ENCODE data around the gene HHATL. TPM values are rescaled to one million over a fixed set of nuclear protein-coding genes. Genes with fewer than 3 reads are reported as not detected.

The HHATL gene
- total RNA-seq, 1 experiment from 2014 or later, result not detected

GRCh38 chr3:42733501-42734262 lies 31.1 kb upstream of the HHATL start:
- ChIA-PET POLR2A (no interaction called here), CTCF (no interaction called here)
- Histone ChIP-seq H3K9me3 (ENCODE audit: control insufficient read depth, insufficient read depth, low read depth, low read length) (no peaks in the 10 kb centered on the region), H3K4me1 (ENCODE audit: control insufficient read depth, insufficient read depth, low read length) (no peaks in the 10 kb centered on the region), H3K27ac (ENCODE audit: low read length) (no peak overlapping the region), H3K36me3 (ENCODE audit: control insufficient read depth, insufficient read depth, low read length) (no peaks in the 10 kb centered on the region), H3K27me3 (ENCODE audit: control insufficient read depth, insufficient read depth, low read length) (no peaks in the 10 kb centered on the region), H3K4me3 (ENCODE audit: low read depth in 2 of 2, low read length in 2 of 2) (no peak overlapping the region)
- intact Hi-C loops (cut with micrococcal nuclease; ENCODE audit: unreplicated experiment), result no loop called here
- in situ Hi-C loops (cut with HindIII; ENCODE audit: low pct_unique_long_range_greater_than_20kb, low sequenced_read_pairs), result no loop called here
- no peak for ATAC-seq
- TF ChIP-seq POLR2AphosphoS5 (IDR thresholded peaks at IDR 0.05; ENCODE audit: low read depth, low read length) (no peak), SIN3A (IDR thresholded peaks at IDR 0.05; ENCODE audit: borderline replicate concordance, insufficient read depth, low read depth, low read length) (no peak), TCF7L2 (IDR thresholded peaks at IDR 0.05; ENCODE audit: low read depth, low read length) (no peak), CTCF (IDR thresholded peaks at IDR 0.05) (no peak), REST (IDR thresholded peaks at IDR 0.05; ENCODE audit: insufficient read depth in 1 of 2, low read depth in 2 of 2, low read length in 1 of 2) (no peak)
- DNase-seq (ENCODE audit: low read depth, low spot score), result no peak
- BruUV-seq (replicated peaks), result no TSS peak

GRCh38 chr3:42732829-42733459 lies 30.3 kb upstream of the HHATL start:
- no peak overlapping the region for H3K27ac ChIP-seq (ENCODE audit: low read length)
- no peaks in the 10 kb centered on the region for H3K36me3 ChIP-seq (ENCODE audit: control insufficient read depth, insufficient read depth, low read length)
- BruUV-seq (replicated peaks), result no TSS peak
- TF ChIP-seq TCF7L2 (IDR thresholded peaks at IDR 0.05; ENCODE audit: low read depth, low read length), result no peak
- no peaks in the 10 kb centered on the region for H3K9me3 ChIP-seq (ENCODE audit: control insufficient read depth, insufficient read depth, low read depth, low read length)
- POLR2A ChIA-PET, result no interaction called here
- H3K4me3 ChIP-seq (ENCODE audit: low read depth in 2 of 2, low read length in 2 of 2), result no peak overlapping the region
- H3K4me1 ChIP-seq (ENCODE audit: control insufficient read depth, insufficient read depth, low read length), result no peaks in the 10 kb centered on the region
- intact Hi-C loops (cut with micrococcal nuclease; ENCODE audit: unreplicated experiment) (no loop called here), in situ Hi-C loops (cut with HindIII; ENCODE audit: low pct_unique_long_range_greater_than_20kb, low sequenced_read_pairs) (no loop called here)
- H3K27me3 ChIP-seq (ENCODE audit: control insufficient read depth, insufficient read depth, low read length), result no peaks in the 10 kb centered on the region
- no peak for DNase-seq (ENCODE audit: low read depth, low spot score)
- ATAC-seq, result no peak
- CTCF ChIA-PET, result no interaction called here

GRCh38 chr3:42732196-42732828 lies 29.7 kb upstream of the HHATL start:
- in situ Hi-C loops (cut with HindIII; ENCODE audit: low pct_unique_long_range_greater_than_20kb, low sequenced_read_pairs), result no loop called here
- H3K4me1 ChIP-seq (ENCODE audit: control insufficient read depth, insufficient read depth, low read length), result no peaks in the 10 kb centered on the region
- POLR2A ChIA-PET, result no interaction called here
- ATAC-seq (no peak), DNase-seq (ENCODE audit: low read depth, low spot score) (no peak)
- no peak overlapping the region for H3K27ac ChIP-seq (ENCODE audit: low read length)
- H3K9me3 ChIP-seq (ENCODE audit: control insufficient read depth, insufficient read depth, low read depth, low read length), result no peaks in the 10 kb centered on the region
- H3K4me3 ChIP-seq (ENCODE audit: low read depth in 2 of 2, low read length in 2 of 2), result no peak overlapping the region
- H3K36me3 ChIP-seq (ENCODE audit: control insufficient read depth, insufficient read depth, low read length), result no peaks in the 10 kb centered on the region
- H3K27me3 ChIP-seq (ENCODE audit: control insufficient read depth, insufficient read depth, low read length), result no peaks in the 10 kb centered on the region
- CTCF ChIA-PET, result no interaction called here
- no peak for TF ChIP-seq TCF7L2 (IDR thresholded peaks at IDR 0.05; ENCODE audit: low read depth, low read length)
- TF ChIP-seq POLR2AphosphoS5 (IDR thresholded peaks at IDR 0.05; ENCODE audit: low read depth, low read length), result no peak
- TF ChIP-seq SIN3A (IDR thresholded peaks at IDR 0.05; ENCODE audit: borderline replicate concordance, insufficient read depth, low read depth, low read length), result no peak
- TF ChIP-seq CTCF (IDR thresholded peaks at IDR 0.05), result no peak
- TF ChIP-seq REST (IDR thresholded peaks at IDR 0.05; ENCODE audit: insufficient read depth in 1 of 2, low read depth in 2 of 2, low read length in 1 of 2), result no peak
- no TSS peak for BruUV-seq (replicated peaks)
- intact Hi-C loops (cut with micrococcal nuclease; ENCODE audit: unreplicated experiment), result no loop called here

Measured in Panc1 (cell line).